C4-2B (cell line): ENCODE measurements around the gene ALDH7A1.
A peak's percentile ranks its signal among the peaks of the same experiment; 100 is the strongest.

ENCODE experiments used
- CTCF ChIP-seq: fragments of 450-650 bp; conservative IDR thresholded peaks from 2 replicates; pipeline ENCODE4 v1.5.1; 2017; ENCODE audit warnings: mild to moderate bottlenecking
- ZFX ChIP-seq: fragments of 450-650 bp; IDR thresholded peaks from 2 replicates; pipeline ENCODE4 v1.6.1; 2017

GRCh38 chr5:126492939-126493338 is 102.1 kb downstream of the ALDH7A1 start:
- TF ChIP-seq CTCF: peak; percentile 39
- no peak for TF ChIP-seq ZFX
